Tibial nerve (tissue), 4 donors: ENCODE data around the gene WNT6.

Source experiments
- EP300 ChIP-seq, 2 donors: sonication (generic); formaldehyde crosslinking; IDR thresholded peaks; one replicate each; pipeline ENCODE4 v1.6.1; 2017; ENCODE audit warnings: antibody characterized with exemption in 2 of 2, mild to moderate bottlenecking in 1 of 2
- POLR2A ChIP-seq, 2 donors: fragments of 450-650 bp; IDR thresholded peaks; one replicate each; pipeline ENCODE4 v1.6.1; 2017; ENCODE audit warnings: antibody characterized with exemption in 2 of 2, mild to moderate bottlenecking in 2 of 2, moderate library complexity in 2 of 2
- TF ChIP-seq, protein P1 (sequence below), 5 experiments: fragments of 200-600 bp in 3 of 5; fragments of 450-650 bp in 2 of 5; sonication (generic) in 3 of 5; IDR thresholded peaks; one replicate each; pipeline ENCODE4 v1.5.1; 2016 to 2019; ENCODE audit warnings: antibody characterized with exemption in 5 of 5, mild to moderate bottlenecking in 3 of 5, moderate library complexity in 2 of 5

DNA sequence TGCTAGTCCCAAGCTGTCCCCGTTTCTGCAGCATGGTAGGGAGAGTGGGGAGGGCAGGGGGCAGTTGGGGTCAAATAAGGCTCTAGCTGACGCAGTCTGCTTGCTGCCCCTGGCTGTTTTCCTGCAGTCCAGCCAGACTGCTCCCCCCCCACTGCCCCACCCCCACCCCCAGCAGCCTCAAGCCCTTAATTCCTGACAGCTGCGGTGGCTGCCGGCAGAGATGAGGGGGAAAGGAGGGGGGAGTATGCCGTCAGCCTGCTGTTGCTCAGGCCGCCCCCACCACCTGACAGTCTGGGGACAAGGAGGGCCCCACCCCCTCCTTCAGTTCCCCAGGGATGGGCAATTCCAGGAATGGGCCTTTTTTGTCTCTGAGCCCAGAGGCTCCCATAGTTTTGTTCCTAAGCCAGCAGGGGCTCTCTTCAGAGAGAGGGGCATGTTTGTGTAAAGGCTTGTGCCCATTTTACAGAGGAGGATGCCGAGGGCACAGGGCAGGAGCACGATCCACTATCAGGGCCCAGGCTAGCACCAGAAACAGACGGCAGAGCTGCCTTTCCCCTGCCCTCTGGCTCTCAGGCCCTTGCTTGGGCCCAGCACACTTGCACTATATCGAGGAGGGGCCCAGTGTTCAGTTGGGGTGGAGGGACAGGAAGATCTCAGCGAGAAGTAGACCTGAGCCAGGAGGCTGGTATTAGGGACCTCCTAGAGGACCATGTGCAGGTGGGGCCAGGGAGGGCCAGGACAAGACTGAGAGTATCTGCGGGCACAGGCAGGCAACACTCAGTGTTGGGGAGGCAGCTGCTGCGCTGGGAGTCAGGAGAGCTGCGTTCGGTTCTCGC, 19.5 kb downstream of the WNT6 start:
- TF ChIP-seq, protein P1, sequence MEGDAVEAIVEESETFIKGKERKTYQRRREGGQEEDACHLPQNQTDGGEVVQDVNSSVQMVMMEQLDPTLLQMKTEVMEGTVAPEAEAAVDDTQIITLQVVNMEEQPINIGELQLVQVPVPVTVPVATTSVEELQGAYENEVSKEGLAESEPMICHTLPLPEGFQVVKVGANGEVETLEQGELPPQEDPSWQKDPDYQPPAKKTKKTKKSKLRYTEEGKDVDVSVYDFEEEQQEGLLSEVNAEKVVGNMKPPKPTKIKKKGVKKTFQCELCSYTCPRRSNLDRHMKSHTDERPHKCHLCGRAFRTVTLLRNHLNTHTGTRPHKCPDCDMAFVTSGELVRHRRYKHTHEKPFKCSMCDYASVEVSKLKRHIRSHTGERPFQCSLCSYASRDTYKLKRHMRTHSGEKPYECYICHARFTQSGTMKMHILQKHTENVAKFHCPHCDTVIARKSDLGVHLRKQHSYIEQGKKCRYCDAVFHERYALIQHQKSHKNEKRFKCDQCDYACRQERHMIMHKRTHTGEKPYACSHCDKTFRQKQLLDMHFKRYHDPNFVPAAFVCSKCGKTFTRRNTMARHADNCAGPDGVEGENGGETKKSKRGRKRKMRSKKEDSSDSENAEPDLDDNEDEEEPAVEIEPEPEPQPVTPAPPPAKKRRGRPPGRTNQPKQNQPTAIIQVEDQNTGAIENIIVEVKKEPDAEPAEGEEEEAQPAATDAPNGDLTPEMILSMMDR (IDR thresholded peaks at IDR 0.05): no peak
- no peak for TF ChIP-seq POLR2A (IDR thresholded peaks at IDR 0.05)
- no peak for TF ChIP-seq EP300 (IDR thresholded peaks at IDR 0.05)
